GM12891 (cell line): ENCODE data around the gene PHRF1.

Source experiments
- DNase-seq: peaks from one replicate; pipeline ENCODE4 v3.0.0; 2011; ENCODE audit warnings: low spot score; ENCODE audit not compliant: insufficient read length
- FAIRE-seq: peaks from 2 replicates; lab custom pipeline; 2011; peaks lifted over from hg19 to GRCh38; lab: Jason Lieb, UNC
- PAX5 ChIP-seq: IDR thresholded peaks from 2 replicates; pipeline ENCODE4 v1.6.1; 2011; ENCODE audit warnings: low read length, moderate library complexity, mild to moderate bottlenecking; ENCODE audit not compliant: insufficient read depth, severe bottlenecking
- POLR2A ChIP-seq: IDR thresholded peaks from 2 replicates; pipeline ENCODE4 v1.6.1; 2011; ENCODE audit warnings: low read depth, low read length, control low read depth
- POLR2AphosphoS5 ChIP-seq: IDR thresholded peaks from 2 replicates; pipeline ENCODE4 v1.6.1; 2011; ENCODE audit warnings: low read depth, low read length, control low read depth
- POU2F2 ChIP-seq: IDR thresholded peaks from 2 replicates; pipeline ENCODE4 v1.6.1; 2011; ENCODE audit warnings: low read depth, mild to moderate bottlenecking, control low read depth, low read length, moderate library complexity
- SPI1 ChIP-seq: IDR thresholded peaks from 2 replicates; pipeline ENCODE4 v1.6.1; 2011; ENCODE audit warnings: low read depth, low read length, control low read depth
- TAF1 ChIP-seq: IDR thresholded peaks from 2 replicates; pipeline ENCODE4 v1.6.1; 2011; ENCODE audit warnings: low read depth, low read length, control low read depth

Gene PHRF1

GRCh38 chr11:615504-616319, 39.4 kb downstream of the PHRF1 start, which contains the start of gene IRF7:
Gene IRF7, minus strand, starts transcription at chr11:615950. Its CDS starts 586 bp downstream, at chr11:615364.
- TF ChIP-seq PAX5 (no peak), POLR2AphosphoS5 (peak; percentile 90), SPI1 (peak; percentile 98), POLR2A (peak; percentile 85), TAF1 (peak; percentile 58), POU2F2 (peak; percentile 5; the same call in 1 of the 2 replicates)
- peak; percentile 97 for FAIRE-seq

GRCh38 chr11:616320-617198, 40.3 kb downstream of the PHRF1 start:
- no peak for FAIRE-seq
- DNase-seq: no peak
- no peak for TF ChIP-seq TAF1
- TF ChIP-seq POLR2AphosphoS5: no peak
- no peak for TF ChIP-seq PAX5
- no peak for TF ChIP-seq POLR2A
- TF ChIP-seq SPI1: no peak
- no peak for TF ChIP-seq POU2F2

More at GRCh38 chr11:615504-616319, 39.4 kb downstream of the PHRF1 start, which contains the start of gene IRF7:
- peak; percentile 96 for DNase-seq

GRCh38 chr11:617199-617911, 41.1 kb downstream of the PHRF1 start:
- no peak for TF ChIP-seq PAX5
- FAIRE-seq (no peak), DNase-seq (no peak)

- FAIRE-seq: no peak
- TF ChIP-seq SPI1 (no peak), POU2F2 (no peak), POLR2AphosphoS5 (no peak), POLR2A (no peak), TAF1 (no peak), PAX5 (no peak)
Observed at GRCh38 chr11:617912-618682, 41.8 kb downstream of the PHRF1 start.

GRCh38 chr11:618856-619627, 42.8 kb downstream of the PHRF1 start:
- DNase-seq (no peak), FAIRE-seq (no peak)
- TF ChIP-seq TAF1 (no peak), PAX5 (no peak), SPI1 (no peak), POU2F2 (no peak), POLR2AphosphoS5 (no peak), POLR2A (no peak)

More at GRCh38 chr11:617912-618682, 41.8 kb downstream of the PHRF1 start:
- DNase-seq: no peak

- no peak for DNase-seq
- FAIRE-seq: no peak
- TF ChIP-seq POLR2AphosphoS5 (no peak), TAF1 (no peak), PAX5 (no peak), POU2F2 (no peak), POLR2A (no peak)
Observed at GRCh38 chr11:619628-620050, 43.4 kb downstream of the PHRF1 start.

- FAIRE-seq: no peak
- TF ChIP-seq POLR2AphosphoS5: 0 out of 2 replicates have a peak, but pooled peaks have one; percentile 31
- no peak for TF ChIP-seq TAF1
Observed at GRCh38 chr11:620201-620600, 43.9 kb downstream of the PHRF1 start.

GRCh38 chr11:620935-621814, 44.9 kb downstream of the PHRF1 start:
- FAIRE-seq: no peak
- TF ChIP-seq SPI1: no peak
- TF ChIP-seq POLR2A: no peak
- TF ChIP-seq PAX5: no peak
- no peak for TF ChIP-seq POU2F2
- TF ChIP-seq POLR2AphosphoS5: no peak
- no peak for TF ChIP-seq TAF1
- DNase-seq: no peak

More at GRCh38 chr11:620201-620600, 43.9 kb downstream of the PHRF1 start:
- DNase-seq: no peak
